Superior temporal gyrus (tissue), 1 donor: Measurements from ENCODE around the gene DENND2A.
"Not testable (repeated sequence)": the region's sequence is repeated elsewhere in the genome, so short reads cannot be mapped to it uniquely, and the experiment has no call there.

Experiments
- DNase-seq: peaks from one replicate; pipeline ENCODE4 v3.0.0-alpha.2; 2016; ENCODE audit errors: extremely low spot score

Gene DENND2A

GRCh38 chr7:140512317-140513000, 128.2 kb downstream of the DENND2A start:
- DNase-seq, result no peak

- DNase-seq, result no peak
These were observed 130.8 kb downstream of the DENND2A start for GRCh38 chr7:140509789-140510188.

- not testable (repeated sequence) for DNase-seq
These were observed 133.1 kb downstream of the DENND2A start for GRCh38 chr7:140507556-140507955.

- DNase-seq, result no peak
These were observed 133.7 kb downstream of the DENND2A start for GRCh38 chr7:140506788-140507464.

- no peak for DNase-seq
These were observed 138.6 kb downstream of the DENND2A start for GRCh38 chr7:140501966-140502365.

GRCh38 chr7:140497807-140498206, 142.8 kb downstream of the DENND2A start:
- DNase-seq, result not testable (repeated sequence)

DNA sequence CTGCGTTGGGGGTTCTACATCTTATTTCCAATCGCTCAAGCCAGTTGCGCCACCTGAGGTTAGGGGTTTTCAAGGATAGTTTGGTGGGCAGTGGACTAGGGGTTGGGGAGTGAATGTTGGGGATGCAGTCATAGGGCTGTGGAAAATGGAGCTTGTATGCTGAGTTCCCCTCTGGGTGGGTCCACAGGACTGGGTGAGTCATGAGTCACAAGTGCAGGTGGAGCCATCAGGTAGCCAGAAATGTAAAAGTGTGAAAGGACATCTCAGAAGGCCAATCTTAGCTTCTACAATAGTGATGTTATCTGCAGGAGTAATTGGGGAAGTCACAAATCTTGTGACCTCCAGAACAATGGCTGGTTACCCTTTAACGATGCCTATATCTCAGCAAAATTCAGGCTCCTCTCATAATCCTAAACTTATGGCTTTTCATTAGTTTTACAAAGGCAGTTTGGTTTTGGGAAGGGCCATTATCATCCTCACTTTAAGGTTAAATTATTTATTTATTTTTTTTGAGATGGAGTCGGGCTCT, 143.3 kb downstream of the DENND2A start:
- DNase-seq, result no peak

GRCh38 chr7:140495514-140496097, 145.0 kb downstream of the DENND2A start:
- DNase-seq, result no peak

DNA sequence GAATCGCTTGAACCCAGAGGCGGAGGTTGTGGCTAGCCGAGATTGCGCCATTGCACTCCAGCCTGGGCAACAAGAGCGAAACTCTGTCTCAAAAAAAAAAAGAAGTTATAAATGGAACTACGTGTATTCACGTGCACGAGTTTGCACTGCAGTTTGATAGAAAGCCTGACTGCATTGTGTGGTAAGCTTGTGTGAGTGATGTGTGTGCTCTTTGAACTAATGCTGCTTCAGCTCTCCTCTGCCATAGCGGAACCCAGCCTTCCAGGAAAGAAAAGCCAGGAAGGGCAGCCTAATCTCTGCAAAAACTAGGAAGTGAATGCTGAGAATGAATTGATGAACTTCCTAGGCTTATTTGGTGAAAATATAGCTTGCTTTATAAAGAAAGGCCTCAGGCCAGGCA, 145.7 kb downstream of the DENND2A start:
- DNase-seq, result no peak

- DNase-seq, result no peak
These were observed 151.6 kb downstream of the DENND2A start for GRCh38 chr7:140489026-140489359.

GRCh38 chr7:140485500-140486265, 154.9 kb downstream of the DENND2A start:
- DNase-seq, result no peak

GRCh38 chr7:140484951-140485499, 155.6 kb downstream of the DENND2A start:
- no peak for DNase-seq

DNA sequence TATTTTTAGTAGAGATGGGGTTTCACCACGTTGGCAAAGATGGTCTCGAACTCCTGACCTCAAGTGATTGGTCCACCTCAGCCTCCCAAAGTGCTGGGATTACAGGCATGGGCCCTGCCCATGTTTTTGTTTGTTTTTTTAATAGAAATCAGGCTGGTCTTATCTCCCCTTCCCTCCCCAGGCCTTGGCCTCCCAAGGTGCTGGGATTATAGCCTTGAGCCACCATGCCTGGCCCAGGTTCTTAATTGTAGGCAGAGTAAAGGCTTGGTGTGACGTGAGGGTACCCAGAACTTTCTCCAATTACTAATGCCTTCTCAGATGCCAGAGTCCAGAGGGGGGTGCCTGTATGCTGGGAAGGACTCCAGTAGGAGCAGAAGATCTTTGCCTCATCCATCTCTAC, 156.1 kb downstream of the DENND2A start:
- no peak for DNase-seq

- no peak for DNase-seq
These were observed 160.9 kb downstream of the DENND2A start for GRCh38 chr7:140479739-140480084.

DNA sequence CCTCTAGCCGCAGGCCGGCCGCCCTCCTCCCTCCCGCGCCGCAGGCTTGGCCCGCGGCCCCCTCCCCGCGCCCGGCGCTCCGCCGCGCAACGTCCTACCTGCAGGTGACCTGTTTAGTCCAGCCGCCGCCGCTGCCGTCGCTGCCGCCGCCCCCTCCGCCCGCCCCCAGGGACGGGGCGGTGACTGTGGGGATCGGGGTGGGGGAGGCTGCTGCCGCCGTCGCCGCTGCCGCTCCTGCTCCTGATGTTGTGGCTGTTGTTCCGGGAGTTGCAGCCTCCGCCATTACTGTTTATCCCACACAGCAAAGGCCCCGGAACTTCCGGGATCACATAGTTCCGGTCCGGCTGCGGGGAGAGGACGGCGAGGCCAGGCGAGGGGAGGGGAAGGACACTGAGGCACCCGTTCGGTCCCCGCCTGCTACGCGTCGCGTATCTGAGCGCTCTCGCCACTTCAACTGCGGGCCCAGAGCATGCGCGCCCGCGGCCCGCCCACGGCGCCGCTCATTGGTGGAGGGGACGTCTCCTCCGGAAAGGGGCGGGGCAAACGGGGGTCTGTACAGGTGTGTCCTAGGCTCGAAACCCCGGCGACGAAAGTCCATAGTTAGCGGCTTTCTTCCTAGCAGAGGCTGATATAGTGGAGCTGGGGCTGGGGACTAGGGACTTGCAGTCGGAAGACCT, 161.4 kb downstream of the DENND2A start, which contains the start of gene MKRN1:
MKRN1 (minus strand) TSS at position 444 of the 677 bp plus-strand sequence; CDS start at position 283, 161 bp downstream.
- DNase-seq, result peak; percentile 95

- DNase-seq, result no peak
These were observed 162.2 kb downstream of the DENND2A start for GRCh38 chr7:140478246-140479061.

DNA sequence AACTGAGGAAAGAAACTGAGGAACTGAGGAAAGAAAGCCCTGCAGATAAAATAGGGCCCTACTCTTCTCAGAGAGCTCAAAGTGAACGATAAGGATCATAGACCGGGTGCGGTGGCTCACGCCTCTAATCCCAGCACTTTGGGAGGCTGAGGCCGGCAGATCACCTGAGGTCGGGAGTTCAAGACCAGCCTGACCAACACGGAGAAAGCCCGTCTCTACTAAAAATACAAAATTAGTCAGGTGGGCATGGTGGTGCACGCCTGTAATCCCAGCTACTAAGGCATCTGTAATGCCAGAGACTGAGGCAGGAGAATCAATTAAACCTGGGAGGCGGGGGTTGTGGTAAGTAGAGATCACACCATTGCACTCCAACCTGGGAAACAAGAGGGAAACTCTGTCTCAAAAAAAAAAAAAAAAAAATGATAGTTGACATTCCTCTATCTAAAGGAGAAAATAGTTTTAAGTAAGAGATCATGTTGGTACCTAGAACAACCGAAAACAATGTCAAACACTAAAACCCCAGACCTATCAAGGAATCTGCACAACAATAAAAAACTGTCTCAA, 163.8 kb downstream of the DENND2A start:
- DNase-seq, result no peak

- DNase-seq, result peak; percentile 75
These were observed 164.8 kb downstream of the DENND2A start for GRCh38 chr7:140475747-140476333.
